Right renal cortex interstitium (tissue), 3 donors: ENCODE results near the gene ADCK1. TPM values are rescaled to one million over a fixed set of nuclear protein-coding genes. Genes with fewer than 3 reads are reported as not detected.
"Not testable (repeated sequence)": the region's sequence is repeated elsewhere in the genome, so short reads cannot be mapped to it uniquely, and the experiment has no call there.

Experiments
- DNase-seq, 3 donors: peaks; one replicate each; pipeline ENCODE4 v3.0.0-alpha.2; 2013; ENCODE audit warnings: low read depth in 3 of 3, low spot score in 2 of 3
- polyA plus RNA-seq, 3 donors: library from polyadenylated mRNA; unstranded; fragments of 120-200 nt; gene quantifications; one replicate each; pipeline ENCODE4 v1.2.1, GENCODE V29; 2013; ENCODE audit not compliant: insufficient read length in 3 of 3

ADCK1 gene
- polyA plus RNA-seq, 3 donors, result 8.6 to 11.3 (median 9.3) TPM

- no peak for DNase-seq
Observed at GRCh38 chr14:77924141-77924948, 124.4 kb downstream of the ADCK1 start.

- no peak for DNase-seq
Observed at GRCh38 chr14:77926942-77927341, 127.0 kb downstream of the ADCK1 start.

GRCh38 chr14:77931441-77931840 is 131.5 kb downstream of the ADCK1 start:
- no peak for DNase-seq

GRCh38 chr14:77936138-77936639 is 136.3 kb downstream of the ADCK1 start:
- no peak for DNase-seq

- no peak for DNase-seq
Observed at GRCh38 chr14:77947372-77947771, 147.5 kb downstream of the ADCK1 start.

- no peak for DNase-seq
Observed at GRCh38 chr14:77950371-77951063, 150.6 kb downstream of the ADCK1 start.

- no peak for DNase-seq
Observed at GRCh38 chr14:77955816-77956484, 156.0 kb downstream of the ADCK1 start.

- not testable (repeated sequence) for DNase-seq
Observed at GRCh38 chr14:77959686-77960085, 159.8 kb downstream of the ADCK1 start.

- DNase-seq, result no peak
Observed at GRCh38 chr14:77961847-77962580, 162.1 kb downstream of the ADCK1 start.

- no peak for DNase-seq
Observed at GRCh38 chr14:77962731-77963520, 163.0 kb downstream of the ADCK1 start.

- no peak for DNase-seq
Observed at GRCh38 chr14:77964586-77964985, 164.7 kb downstream of the ADCK1 start.

GRCh38 chr14:77965050-77965449 is 165.1 kb downstream of the ADCK1 start:
- no peak for DNase-seq

GRCh38 chr14:77965919-77966435 is 166.1 kb downstream of the ADCK1 start:
- peak in 1 of 3 donors; percentile 64 for DNase-seq

- no peak for DNase-seq
Observed at GRCh38 chr14:77967110-77967509, 167.2 kb downstream of the ADCK1 start.

GRCh38 chr14:77970646-77971045 is 170.7 kb downstream of the ADCK1 start:
- DNase-seq, result no peak

- no peak for DNase-seq
Observed at GRCh38 chr14:77973246-77973645, 173.3 kb downstream of the ADCK1 start.

- DNase-seq, result no peak
Observed at GRCh38 chr14:77976591-77976990, 176.7 kb downstream of the ADCK1 start.

- DNase-seq, result no peak
Observed at GRCh38 chr14:77979171-77979570, 179.3 kb downstream of the ADCK1 start.

GRCh38 chr14:77979666-77980351 is 179.9 kb downstream of the ADCK1 start:
- no peak for DNase-seq
